Duodenal mucosa (tissue), 2 donors: ENCODE data around the gene SRSF6.
"Not testable (repeated sequence)": the region's sequence is repeated elsewhere in the genome, so short reads cannot be mapped to it uniquely, and the experiment has no call there.

Source experiments
- H3K27ac ChIP-seq: one replicate; pipeline ENCODE4 v1.7.0; 2013; ENCODE audit warnings: low read depth, low read length
- H3K27me3 ChIP-seq, 2 donors: one replicate each; pipeline ENCODE4 v1.7.0; 2013; ENCODE audit warnings: low read length in 2 of 2, control low read depth in 1 of 2; ENCODE audit not compliant: insufficient read depth in 2 of 2, control insufficient read depth in 1 of 2
- H3K36me3 ChIP-seq, 2 donors: one replicate each; pipeline ENCODE4 v1.7.0; 2013; ENCODE audit warnings: low read length in 2 of 2, control low read depth in 1 of 2; ENCODE audit not compliant: insufficient read depth in 2 of 2, control insufficient read depth in 1 of 2
- H3K4me1 ChIP-seq, 2 donors: one replicate each; pipeline ENCODE4 v1.7.0; 2013; ENCODE audit warnings: low read length in 2 of 2, control low read depth in 1 of 2; ENCODE audit not compliant: insufficient read depth in 2 of 2, control insufficient read depth in 1 of 2
- H3K4me3 ChIP-seq, 2 donors: one replicate each; pipeline ENCODE4 v1.7.0; 2013; ENCODE audit warnings: low read length in 2 of 2, low read depth in 1 of 2
- H3K9ac ChIP-seq, 2 donors: one replicate each; pipeline ENCODE4 v1.7.0; 2013; ENCODE audit warnings: low read length in 2 of 2, low read depth in 1 of 2
- H3K9me3 ChIP-seq, 2 donors: one replicate each; pipeline ENCODE4 v1.7.0; 2013; ENCODE audit warnings: low read length in 2 of 2, control low read depth in 1 of 2; ENCODE audit not compliant: control insufficient read depth in 1 of 2

The SRSF6 gene

GRCh38 chr20:43431134-43431519 lies 26.6 kb upstream of the SRSF6 start:
- H3K4me1 ChIP-seq, result no peaks in the 10 kb centered on the region
- H3K27me3 ChIP-seq, result peaks cover 0 to 5% of the 10 kb centered on the region in 2 donors
- no peak overlapping the region for H3K9ac ChIP-seq
- no peaks in the 10 kb centered on the region for H3K36me3 ChIP-seq
- H3K27ac ChIP-seq, result no peak overlapping the region
- no peaks in the 10 kb centered on the region for H3K9me3 ChIP-seq
- no peak overlapping the region for H3K4me3 ChIP-seq

- Histone ChIP-seq H3K9ac (no peak overlapping the region), H3K27me3 (peaks cover 0 to 5% of the 10 kb centered on the region in 2 donors), H3K27ac (no peak overlapping the region), H3K36me3 (no peaks in the 10 kb centered on the region), H3K4me3 (no peak overlapping the region), H3K9me3 (no peaks in the 10 kb centered on the region), H3K4me1 (no peaks in the 10 kb centered on the region)
Observed at GRCh38 chr20:43432498-43432897, 25.2 kb upstream of the SRSF6 start.

- Histone ChIP-seq H3K9ac (no peak overlapping the region), H3K27me3 (peaks cover 0 to 5% of the 10 kb centered on the region in 2 donors), H3K36me3 (no peaks in the 10 kb centered on the region), H3K9me3 (no peaks in the 10 kb centered on the region), H3K27ac (no peak overlapping the region), H3K4me3 (no peak overlapping the region), H3K4me1 (no peaks in the 10 kb centered on the region)
Observed at GRCh38 chr20:43433250-43433854, 24.3 kb upstream of the SRSF6 start.

GRCh38 chr20:43434565-43434964 lies 23.1 kb upstream of the SRSF6 start:
- Histone ChIP-seq H3K27ac (no peak overlapping the region), H3K4me3 (no peak overlapping the region), H3K4me1 (no peaks in the 10 kb centered on the region), H3K9ac (no peak overlapping the region), H3K9me3 (no peaks in the 10 kb centered on the region), H3K36me3 (no peaks in the 10 kb centered on the region), H3K27me3 (peaks cover 0 to 5% of the 10 kb centered on the region in 2 donors)

GRCh38 chr20:43438578-43439316 lies 18.9 kb upstream of the SRSF6 start:
- Histone ChIP-seq H3K27ac (no peak overlapping the region), H3K4me1 (no peaks in the 10 kb centered on the region), H3K9me3 (no peaks in the 10 kb centered on the region), H3K4me3 (no peak overlapping the region), H3K36me3 (no peaks in the 10 kb centered on the region), H3K9ac (no peak overlapping the region), H3K27me3 (no peaks in the 10 kb centered on the region)

- H3K27ac ChIP-seq, result no peak overlapping the region
- no peaks in the 10 kb centered on the region for H3K36me3 ChIP-seq
- no peak overlapping the region for H3K9ac ChIP-seq
- no peaks in the 10 kb centered on the region for H3K9me3 ChIP-seq
- peaks cover 0 to 3% of the 10 kb centered on the region in 2 donors for H3K27me3 ChIP-seq
- H3K4me3 ChIP-seq, result no peak overlapping the region
- no peaks in the 10 kb centered on the region for H3K4me1 ChIP-seq
Observed at GRCh38 chr20:43440531-43440930, 17.2 kb upstream of the SRSF6 start.

GRCh38 chr20:43442282-43442880 lies 15.3 kb upstream of the SRSF6 start:
- no peak overlapping the region for H3K27ac ChIP-seq
- H3K9me3 ChIP-seq, result no peaks in the 10 kb centered on the region
- H3K36me3 ChIP-seq, result no peaks in the 10 kb centered on the region
- no peak overlapping the region for H3K9ac ChIP-seq
- peaks cover 0 to 3% of the 10 kb centered on the region in 2 donors for H3K27me3 ChIP-seq
- H3K4me1 ChIP-seq, result no peaks in the 10 kb centered on the region
- H3K4me3 ChIP-seq, result no peak overlapping the region

GRCh38 chr20:43444107-43444506 lies 13.6 kb upstream of the SRSF6 start:
- H3K27ac ChIP-seq, result no peak overlapping the region
- peaks cover 0 to 7% of the 10 kb centered on the region in 2 donors for H3K27me3 ChIP-seq

GRCh38 chr20:43446361-43446879 lies 11.3 kb upstream of the SRSF6 start:
- H3K27ac ChIP-seq, result no peak overlapping the region
- H3K36me3 ChIP-seq, result no peaks in the 10 kb centered on the region
- H3K9me3 ChIP-seq, result no peaks in the 10 kb centered on the region
- no peak overlapping the region for H3K4me3 ChIP-seq
- no peak overlapping the region for H3K9ac ChIP-seq
- no peaks in the 10 kb centered on the region for H3K4me1 ChIP-seq
- H3K27me3 ChIP-seq, result peaks cover 0 to 7% of the 10 kb centered on the region in 2 donors

More at GRCh38 chr20:43444107-43444506, 13.6 kb upstream of the SRSF6 start:
- no peak overlapping the region for H3K9ac ChIP-seq
- H3K36me3 ChIP-seq, result no peaks in the 10 kb centered on the region
- no peaks in the 10 kb centered on the region for H3K9me3 ChIP-seq
- H3K4me1 ChIP-seq, result no peaks in the 10 kb centered on the region
- H3K4me3 ChIP-seq, result no peak overlapping the region

- H3K9me3 ChIP-seq, H3K36me3 ChIP-seq, H3K27ac ChIP-seq, H3K4me3 ChIP-seq, H3K9ac ChIP-seq, H3K4me1 ChIP-seq: not testable (repeated sequence)
- peaks cover 0 to 11% of the 10 kb centered on the region in 2 donors for H3K27me3 ChIP-seq
Observed at GRCh38 chr20:43448431-43448747, 9.3 kb upstream of the SRSF6 start.
